Smooth muscle cell (in vitro differentiated cells): Measurements from ENCODE around the gene PRMT7. TPM values are rescaled to one million over a fixed set of nuclear protein-coding genes. Genes with fewer than 3 reads are reported as not detected.

Experiments used
- DNase-seq: peaks from one replicate; lab custom pipeline; 2025; ENCODE audit not compliant: unreplicated experiment; lab: John Stamatoyannopoulos, UW
- H2AFZ ChIP-seq: fragments of 200-600 bp; sonication (generic); 2 replicates; pipeline ENCODE4 v1.6.0; 2016; ENCODE audit warnings: antibody characterized with exemption, low read depth, mild to moderate bottlenecking
- H3F3A ChIP-seq: fragments of 200-600 bp; sonication (generic); 2 replicates; pipeline ENCODE4 v1.6.0; 2017; ENCODE audit warnings: antibody characterized with exemption, low read depth
- H3K27ac ChIP-seq: fragments of 200-600 bp; sonication (generic); 2 replicates; pipeline ENCODE4 v1.5.1; 2016; ENCODE audit warnings: low read depth, mild to moderate bottlenecking
- H3K27me3 ChIP-seq: fragments of 200-600 bp; sonication (generic); 2 replicates; pipeline ENCODE4 v1.6.1; 2016; ENCODE audit warnings: low read depth, mild to moderate bottlenecking
- H3K36me3 ChIP-seq: fragments of 200-600 bp; sonication (generic); 2 replicates; pipeline ENCODE4 v1.5.1; 2016; ENCODE audit warnings: low read depth
- H3K4me1 ChIP-seq: fragments of 200-600 bp; sonication (generic); 2 replicates; pipeline ENCODE4 v1.5.1; 2016; ENCODE audit warnings: low read depth
- H3K4me2 ChIP-seq: fragments of 200-600 bp; sonication (generic); 2 replicates; pipeline ENCODE4 v1.6.0; 2016; ENCODE audit warnings: mild to moderate bottlenecking
- H3K4me3 ChIP-seq: fragments of 200-600 bp; sonication (generic); 2 replicates; pipeline ENCODE4 v1.5.1; 2016; ENCODE audit warnings: mild to moderate bottlenecking
- H3K79me2 ChIP-seq: fragments of 200-600 bp; sonication (generic); 2 replicates; pipeline ENCODE4 v1.6.0; 2016; ENCODE audit warnings: low read depth, mild to moderate bottlenecking
- H3K9ac ChIP-seq: fragments of 200-600 bp; sonication (generic); 2 replicates; pipeline ENCODE4 v1.6.0; 2016; ENCODE audit warnings: low read depth
- H3K9me3 ChIP-seq: fragments of 200-600 bp; sonication (generic); replicated peaks from 2 replicates; pipeline ENCODE4 v1.5.1; 2016; ENCODE audit warnings: low read depth
- H4K20me1 ChIP-seq: fragments of 200-600 bp; sonication (generic); 2 replicates; pipeline ENCODE4 v1.6.0; 2016; ENCODE audit warnings: low read depth
- CTCF ChIP-seq: fragments of 200-600 bp; sonication (generic); IDR thresholded peaks from 2 replicates; pipeline ENCODE4 v1.5.1; 2017; ENCODE audit warnings: borderline replicate concordance, mild to moderate bottlenecking, antibody characterized with exemption; ENCODE audit not compliant: insufficient read depth, poor library complexity, severe bottlenecking
- WGBS: methylation state at CpG from one replicate; pipeline ENCODE4 v1.1.7; 2016; ENCODE audit warnings: low lambda C conversion rate; 5-methylcytosine and 5-hydroxymethylcytosine counted together
- polyA plus RNA-seq: library from polyadenylated mRNA; unstranded; fragments of >200 nt; fragmentation: Nextera tagmentation; extraction: Ambion mirVana; gene quantifications from 2 replicates; pipeline ENCODE4 v1.2.1, GENCODE V29; 2016
- total RNA-seq: library from RNA; depleted of rRNA; stranded (reverse); fragments of >200 nt; gene quantifications from 2 replicates; pipeline ENCODE4 v1.2.3, GENCODE V29; 2014

Gene PRMT7
- total and polyA plus RNA-seq, 2 experiments from 2014 or later, result 22.1 to 25.4 TPM

- no peaks in the 10 kb centered on the region for H3K36me3 ChIP-seq
- H3K4me2 ChIP-seq, result peak overlapping the region; percentile 44
- H3K27me3 ChIP-seq, result no peaks in the 10 kb centered on the region
- H3K9me3 ChIP-seq, result no peaks in the 10 kb centered on the region
- H2AFZ ChIP-seq, result no peak overlapping the region
- H3K9ac ChIP-seq, result no peak overlapping the region
- H3K4me3 ChIP-seq, result no peak overlapping the region
- H3F3A ChIP-seq, result no peaks in the 10 kb centered on the region
- WGBS, result 52% methylated on average over 18 of the region's 18 CpGs
- no peak overlapping the region for H3K27ac ChIP-seq
- H3K79me2 ChIP-seq, result no peaks in the 10 kb centered on the region
- TF ChIP-seq CTCF, result no peak
- DNase-seq, result no peak
- no peaks in the 10 kb centered on the region for H3K4me1 ChIP-seq
- H4K20me1 ChIP-seq, result no peaks in the 10 kb centered on the region
Observed at GRCh38 chr16:68365167-68365817, 54.5 kb downstream of the PRMT7 start.

GRCh38 chr16:68366062-68366461 is 55.2 kb downstream of the PRMT7 start:
- Histone ChIP-seq H3K27me3 (no peaks in the 10 kb centered on the region), H3K4me1 (no peaks in the 10 kb centered on the region), H3F3A (no peaks in the 10 kb centered on the region), H3K27ac (no peak overlapping the region), H2AFZ (no peak overlapping the region), H4K20me1 (no peaks in the 10 kb centered on the region), H3K9me3 (no peaks in the 10 kb centered on the region), H3K9ac (no peak overlapping the region), H3K4me3 (no peak overlapping the region), H3K79me2 (no peaks in the 10 kb centered on the region), H3K36me3 (no peaks in the 10 kb centered on the region), H3K4me2 (no peak overlapping the region)
- no peak for TF ChIP-seq CTCF
- DNase-seq, result no peak
- 88% methylated on average over 8 of the region's 8 CpGs for WGBS

- WGBS, result 47% methylated on average over 13 of the region's 13 CpGs
- Histone ChIP-seq H3K9ac (no peak overlapping the region), H3K27ac (no peak overlapping the region), H4K20me1 (no peaks in the 10 kb centered on the region), H2AFZ (no peak overlapping the region), H3K79me2 (no peaks in the 10 kb centered on the region), H3K27me3 (no peaks in the 10 kb centered on the region), H3F3A (no peaks in the 10 kb centered on the region), H3K4me1 (no peaks in the 10 kb centered on the region), H3K4me2 (no peak overlapping the region), H3K36me3 (no peaks in the 10 kb centered on the region), H3K4me3 (no peak overlapping the region), H3K9me3 (no peaks in the 10 kb centered on the region)
- peak; percentile 55 for TF ChIP-seq CTCF
- DNase-seq, result no peak
Observed at GRCh38 chr16:68367030-68367429, 56.2 kb downstream of the PRMT7 start.

GRCh38 chr16:68367440-68367839 is 56.6 kb downstream of the PRMT7 start:
- H3K4me2 ChIP-seq, result no peak overlapping the region
- H4K20me1 ChIP-seq, result no peaks in the 10 kb centered on the region
- H3K4me1 ChIP-seq, result no peaks in the 10 kb centered on the region
- no peak overlapping the region for H3K9ac ChIP-seq
- H3K9me3 ChIP-seq, result no peaks in the 10 kb centered on the region
- no peak overlapping the region for H3K27ac ChIP-seq
- no peaks in the 10 kb centered on the region for H3K36me3 ChIP-seq
- no peaks in the 10 kb centered on the region for H3K79me2 ChIP-seq
- H3K4me3 ChIP-seq, result no peak overlapping the region
- 83% methylated on average over 16 of the region's 20 CpGs for WGBS
- no peak overlapping the region for H2AFZ ChIP-seq
- no peak for DNase-seq
- no peaks in the 10 kb centered on the region for H3K27me3 ChIP-seq
- no peak for TF ChIP-seq CTCF
- H3F3A ChIP-seq, result no peaks in the 10 kb centered on the region
